A549 (cell line): ENCODE data around the gene LRRFIP2. TPM values are rescaled to one million over a fixed set of nuclear protein-coding genes. Genes with fewer than 3 reads are reported as not detected.
A peak's percentile ranks its signal among the peaks of the same experiment; 100 is the strongest.

Source experiments
- ATAC-seq, 2 experiments: fragments of 200-7000 bp in 1 of 2; fragments of >200 bp in 1 of 2; cut with Nextera tagmentation in 1 of 2; cut with Tn5 transposase in 1 of 2; 3 replicates each; pipeline versions ENCODE4 v1.8.0 to v1.9.1; 2018 to 2020; ENCODE audit warnings: mild to moderate bottlenecking in 1 of 2, moderate library complexity in 1 of 2
- CTCF ChIA-PET: fragments of 300-600 bp; sonication (Branson Sonifier 250); formaldehyde crosslinking; extraction: SDS; loops from one replicate; lab custom pipeline; 2021; ENCODE audit warnings: antibody characterized with exemption, inconsistent platforms; lab: Yijun Ruan, JAX
- POLR2A ChIA-PET: fragments of 350-600 bp; formaldehyde crosslinking; extraction: SDS; loops from one replicate; lab custom pipeline; 2021; ENCODE audit warnings: antibody characterized with exemption, inconsistent platforms; lab: Yijun Ruan, JAX
- DNase-seq, 2 experiments: peaks; one replicate each; pipeline versions ENCODE4 v3.0.0 to v3.0.0-alpha.2; 2011 to 2016; ENCODE audit warnings: low read depth in 1 of 2, low spot score in 1 of 2
- FAIRE-seq: peaks from 2 replicates; lab custom pipeline; 2011; peaks lifted over from hg19 to GRCh38; lab: Jason Lieb, UNC
- H3K27ac ChIP-seq, 2 experiments: fragments of >200 bp; sonication (Bioruptor Twin); formaldehyde crosslinking; 3 replicates each; pipeline ENCODE4 v1.5.1; 2016 to 2017
- H3K4me1 ChIP-seq: fragments of >200 bp; sonication (Bioruptor Twin); formaldehyde crosslinking; 3 replicates; pipeline ENCODE4 v1.6.1; 2016
- H3K4me2 ChIP-seq: fragments of >200 bp; sonication (Bioruptor Twin); formaldehyde crosslinking; 3 replicates; pipeline ENCODE4 v1.6.1; 2016
- H3K4me3 ChIP-seq: fragments of >200 bp; sonication (Bioruptor Twin); formaldehyde crosslinking; 3 replicates; pipeline ENCODE4 v1.5.1; 2016
- H3K9me3 ChIP-seq: fragments of >200 bp; sonication (Bioruptor Twin); formaldehyde crosslinking; 3 replicates; pipeline ENCODE4 v1.6.1; 2016
- ATOH8 ChIP-seq: fragments of 250-450 bp; sonication (Bioruptor Pico); IDR thresholded peaks from 2 replicates; pipeline ENCODE4 v1.5.0; 2020; ENCODE audit warnings: low read depth, mild to moderate bottlenecking, moderate library complexity
- CBX8 ChIP-seq: fragments of 200-600 bp; sonication (generic); IDR thresholded peaks from 2 replicates; pipeline ENCODE4 v1.6.1; 2016
- EHF ChIP-seq: fragments of 250-450 bp; sonication (Bioruptor Pico); IDR thresholded peaks from 2 replicates; pipeline ENCODE4 v1.5.0; 2020; ENCODE audit warnings: mild to moderate bottlenecking
- ESRRA ChIP-seq: fragments of 150-350 bp; IDR thresholded peaks from 2 replicates; pipeline ENCODE4 v1.6.1; 2014; ENCODE audit warnings: mild to moderate bottlenecking, low read length, borderline replicate concordance
- FOSL2 ChIP-seq, 2 experiments: fragments of 450-650 bp in 1 of 2; fragments of >200 bp in 1 of 2; sonication (Bioruptor Twin) in 1 of 2; formaldehyde crosslinking; IDR thresholded peaks; 2 replicates each; pipeline versions ENCODE4 v1.5.0 to v1.6.1; 2016 to 2020; ENCODE audit warnings: mild to moderate bottlenecking in 1 of 2, moderate library complexity in 1 of 2
- FOXS1 ChIP-seq: fragments of 250-450 bp; sonication (Bioruptor Pico); IDR thresholded peaks from 2 replicates; pipeline ENCODE4 v1.5.0; 2020; ENCODE audit warnings: mild to moderate bottlenecking, moderate library complexity
- HEYL ChIP-seq: fragments of 250-450 bp; sonication (Bioruptor Pico); IDR thresholded peaks from 2 replicates; pipeline ENCODE4 v1.8.0; 2021; ENCODE audit warnings: mild to moderate bottlenecking, moderate library complexity
- HOXB5 ChIP-seq: fragments of 250-450 bp; sonication (Bioruptor Pico); IDR thresholded peaks from 2 replicates; pipeline ENCODE4 v1.5.0; 2020; ENCODE audit warnings: mild to moderate bottlenecking, moderate library complexity
- KDM5A ChIP-seq: fragments of 200-600 bp; sonication (generic); IDR thresholded peaks from 2 replicates; pipeline ENCODE4 v1.6.1; 2016; ENCODE audit warnings: antibody characterized with exemption, mild to moderate bottlenecking
- REST ChIP-seq: fragments of 200-600 bp; sonication (generic); IDR thresholded peaks from 2 replicates; pipeline ENCODE4 v1.6.1; 2016; ENCODE audit warnings: antibody characterized with exemption, mild to moderate bottlenecking, moderate library complexity
- USF2 ChIP-seq: fragments of 450-650 bp; IDR thresholded peaks from 2 replicates; pipeline ENCODE4 v1.6.1; 2014; ENCODE audit warnings: antibody characterized with exemption
- ZNF302 ChIP-seq: fragments of 250-450 bp; sonication (Bioruptor Pico); IDR thresholded peaks from 2 replicates; pipeline ENCODE4 v1.9.0; 2021; ENCODE audit warnings: inconsistent platforms, mild to moderate bottlenecking, moderate library complexity
- WGBS: methylation state at CpG from one replicate; pipeline ENCODE4 v1.1.6; 2017; ENCODE audit errors: missing lambda C conversion rate; 5-methylcytosine and 5-hydroxymethylcytosine counted together
- polyA plus RNA-seq, 4 experiments: library from polyadenylated mRNA; depleted of rRNA in 3 of 4; stranded (reverse); fragments of >200 nt; fragmentation: RNase III in 1 of 4; extraction: RNeasy Plus Mini Kit Qiagen cat#74134 plus additional on column Dnase treatment in 1 of 4; gene quantifications; 2 replicates in 3 of 4; 3 replicates in 1 of 4; pipeline ENCODE4 v1.2.3, GENCODE V29; 2011 to 2017
- TF ChIP-seq, protein P1 (sequence below): IDR thresholded peaks from 2 replicates; pipeline ENCODE4 v1.6.1; 2012
- TF ChIP-seq, protein P2 (sequence below): fragments of 150-350 bp; IDR thresholded peaks from 2 replicates; pipeline ENCODE4 v1.6.1; 2014; ENCODE audit warnings: low read depth, mild to moderate bottlenecking, low read length
- TF ChIP-seq, protein P3 (sequence below): fragments of >200 bp; sonication (Bioruptor Twin); formaldehyde crosslinking; IDR thresholded peaks from 3 replicates; pipeline ENCODE4 v1.6.1; 2016

Gene LRRFIP2
- polyA plus RNA-seq, 2 of the 4 experiments (the other 2 are of a cell fraction): 48.0 to 66.4 TPM

GRCh38 chr3:37075955-37076354 lies 98.4 kb downstream of the LRRFIP2 start (continued):
- TF ChIP-seq, protein P1, sequence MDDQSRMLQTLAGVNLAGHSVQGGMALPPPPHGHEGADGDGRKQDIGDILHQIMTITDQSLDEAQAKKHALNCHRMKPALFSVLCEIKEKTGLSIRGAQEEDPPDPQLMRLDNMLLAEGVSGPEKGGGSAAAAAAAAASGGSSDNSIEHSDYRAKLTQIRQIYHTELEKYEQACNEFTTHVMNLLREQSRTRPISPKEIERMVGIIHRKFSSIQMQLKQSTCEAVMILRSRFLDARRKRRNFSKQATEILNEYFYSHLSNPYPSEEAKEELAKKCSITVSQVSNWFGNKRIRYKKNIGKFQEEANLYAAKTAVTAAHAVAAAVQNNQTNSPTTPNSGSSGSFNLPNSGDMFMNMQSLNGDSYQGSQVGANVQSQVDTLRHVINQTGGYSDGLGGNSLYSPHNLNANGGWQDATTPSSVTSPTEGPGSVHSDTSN: no peak
- TF ChIP-seq USF2: no peak

- peak in 1 of 2 experiments; percentile 49; a peak in 2 of 6 replicates for ATAC-seq
Observed at GRCh38 chr3:37074178-37074577, 100.2 kb downstream of the LRRFIP2 start.

More at GRCh38 chr3:37074178-37074577, 100.2 kb downstream of the LRRFIP2 start:
- Histone ChIP-seq H3K4me2 (no peak overlapping the region), H3K9me3 (no peaks in the 10 kb centered on the region), H3K4me1 (peaks cover 10% of the 10 kb centered on the region; the same call in 2 of the 3 replicates), H3K27ac (no peak overlapping the region), H3K4me3 (no peak overlapping the region)
- DNase-seq (no peak), FAIRE-seq (no peak)
- TF ChIP-seq EHF (no peak), HEYL (CRISPR knock-in tag) (no peak), CBX8 (no peak), KDM5A (no peak), REST (no peak), FOXS1 (CRISPR knock-in tag) (no peak), HOXB5 (CRISPR knock-in tag) (no peak), FOSL2 (IDR thresholded peaks at IDR 0.05) (no peak), FOSL2 (CRISPR knock-in tag; IDR thresholded peaks at IDR 0.05) (no peak), ZNF302 (CRISPR knock-in tag) (no peak), ATOH8 (no peak), ESRRA (no peak)
- TF ChIP-seq, protein P2, sequence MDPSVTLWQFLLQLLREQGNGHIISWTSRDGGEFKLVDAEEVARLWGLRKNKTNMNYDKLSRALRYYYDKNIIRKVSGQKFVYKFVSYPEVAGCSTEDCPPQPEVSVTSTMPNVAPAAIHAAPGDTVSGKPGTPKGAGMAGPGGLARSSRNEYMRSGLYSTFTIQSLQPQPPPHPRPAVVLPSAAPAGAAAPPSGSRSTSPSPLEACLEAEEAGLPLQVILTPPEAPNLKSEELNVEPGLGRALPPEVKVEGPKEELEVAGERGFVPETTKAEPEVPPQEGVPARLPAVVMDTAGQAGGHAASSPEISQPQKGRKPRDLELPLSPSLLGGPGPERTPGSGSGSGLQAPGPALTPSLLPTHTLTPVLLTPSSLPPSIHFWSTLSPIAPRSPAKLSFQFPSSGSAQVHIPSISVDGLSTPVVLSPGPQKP: no peak
- TF ChIP-seq, protein P3, sequence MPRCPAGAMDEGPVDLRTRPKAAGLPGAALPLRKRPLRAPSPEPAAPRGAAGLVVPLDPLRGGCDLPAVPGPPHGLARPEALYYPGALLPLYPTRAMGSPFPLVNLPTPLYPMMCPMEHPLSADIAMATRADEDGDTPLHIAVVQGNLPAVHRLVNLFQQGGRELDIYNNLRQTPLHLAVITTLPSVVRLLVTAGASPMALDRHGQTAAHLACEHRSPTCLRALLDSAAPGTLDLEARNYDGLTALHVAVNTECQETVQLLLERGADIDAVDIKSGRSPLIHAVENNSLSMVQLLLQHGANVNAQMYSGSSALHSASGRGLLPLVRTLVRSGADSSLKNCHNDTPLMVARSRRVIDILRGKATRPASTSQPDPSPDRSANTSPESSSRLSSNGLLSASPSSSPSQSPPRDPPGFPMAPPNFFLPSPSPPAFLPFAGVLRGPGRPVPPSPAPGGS: no peak
- WGBS: 78% methylated on average over 3 of the region's 3 CpGs
- CTCF ChIA-PET: no interaction called here
- POLR2A ChIA-PET: no interaction called here
